Osteoblast (primary cell): ENCODE results near the gene GBX1. TPM values are rescaled to one million over a fixed set of nuclear protein-coding genes. Genes with fewer than 3 reads are reported as not detected.
A peak's percentile ranks its signal among the peaks of the same experiment; 100 is the strongest.

ENCODE experiments used
- DNase-seq: peaks from one replicate; pipeline ENCODE4 v3.0.0; 2011; ENCODE audit warnings: low spot score, mixed read lengths; ENCODE audit not compliant: insufficient read length; ENCODE audit errors: missing footprints
- H2AFZ ChIP-seq: 2 replicates; pipeline ENCODE4 v1.6.0; 2011; ENCODE audit warnings: mild to moderate bottlenecking, low read length
- H3K27ac ChIP-seq: 2 replicates; pipeline ENCODE4 v1.5.1; 2011; ENCODE audit warnings: mild to moderate bottlenecking, low read depth, low read length, moderate library complexity
- H3K27me3 ChIP-seq: 2 replicates; pipeline ENCODE4 v1.6.0; 2012; ENCODE audit warnings: mild to moderate bottlenecking, control low read depth, inconsistent platforms, low read length, moderate library complexity; ENCODE audit not compliant: insufficient read depth
- H3K36me3 ChIP-seq: 2 replicates; pipeline ENCODE4 v1.5.1; 2011; ENCODE audit warnings: mild to moderate bottlenecking, low read length, control low read depth, moderate library complexity; ENCODE audit not compliant: insufficient read depth
- H3K4me1 ChIP-seq: 2 replicates; pipeline ENCODE4 v1.5.1; 2011; ENCODE audit warnings: mild to moderate bottlenecking, low read length, control low read depth, moderate library complexity; ENCODE audit not compliant: insufficient read depth
- H3K4me2 ChIP-seq: 2 replicates; pipeline ENCODE4 v1.6.0; 2011; ENCODE audit warnings: mild to moderate bottlenecking, low read length; ENCODE audit not compliant: insufficient read depth
- H3K4me3 ChIP-seq: fragments of 200-600 bp; sonication (generic); 3 replicates; pipeline ENCODE4 v1.5.1; 2012; ENCODE audit warnings: mild to moderate bottlenecking, low read length, inconsistent platforms; ENCODE audit not compliant: insufficient read depth
- H3K79me2 ChIP-seq: 2 replicates; pipeline ENCODE4 v1.6.0; 2012; ENCODE audit warnings: mild to moderate bottlenecking, low read length, control low read depth, inconsistent platforms; ENCODE audit not compliant: insufficient read depth
- H3K9me3 ChIP-seq: 2 replicates; pipeline ENCODE4 v1.5.1; 2011; ENCODE audit warnings: low read depth, low read length, control low read depth
- H4K20me1 ChIP-seq: 2 replicates; pipeline ENCODE4 v1.6.0; 2012; ENCODE audit warnings: mild to moderate bottlenecking, low read length, control low read depth; ENCODE audit not compliant: insufficient read depth
- CTCF ChIP-seq: IDR thresholded peaks from 2 replicates; pipeline ENCODE4 v1.5.1; 2011; ENCODE audit warnings: mild to moderate bottlenecking, low read depth, low read length, moderate library complexity; ENCODE audit errors: extremely low read depth
- total RNA-seq: library from RNA; depleted of rRNA; stranded (reverse); fragments of >200 nt; gene quantifications from 2 replicates; pipeline ENCODE4 v1.2.3, GENCODE V29; 2012

GBX1 gene
- total RNA-seq, 1 donor = not detected

- H3K36me3 ChIP-seq = no peaks in the 10 kb centered on the region
- no peak overlapping the region for H2AFZ ChIP-seq
- H3K27ac ChIP-seq = no peak overlapping the region
- TF ChIP-seq CTCF = peak; percentile 33
- H4K20me1 ChIP-seq = no peaks in the 10 kb centered on the region
- no peaks in the 10 kb centered on the region for H3K9me3 ChIP-seq
- DNase-seq = peak; percentile 94
- H3K4me3 ChIP-seq = peak overlapping the region; percentile 16
- peaks cover 91% of the 10 kb centered on the region for H3K27me3 ChIP-seq
- H3K79me2 ChIP-seq = no peaks in the 10 kb centered on the region
- H3K4me2 ChIP-seq = no peak overlapping the region
- H3K4me1 ChIP-seq = peaks cover 2% of the 10 kb centered on the region
Measured at GRCh38 chr7:151168003-151168786, 701 bp upstream of the GBX1 start.

DNA sequence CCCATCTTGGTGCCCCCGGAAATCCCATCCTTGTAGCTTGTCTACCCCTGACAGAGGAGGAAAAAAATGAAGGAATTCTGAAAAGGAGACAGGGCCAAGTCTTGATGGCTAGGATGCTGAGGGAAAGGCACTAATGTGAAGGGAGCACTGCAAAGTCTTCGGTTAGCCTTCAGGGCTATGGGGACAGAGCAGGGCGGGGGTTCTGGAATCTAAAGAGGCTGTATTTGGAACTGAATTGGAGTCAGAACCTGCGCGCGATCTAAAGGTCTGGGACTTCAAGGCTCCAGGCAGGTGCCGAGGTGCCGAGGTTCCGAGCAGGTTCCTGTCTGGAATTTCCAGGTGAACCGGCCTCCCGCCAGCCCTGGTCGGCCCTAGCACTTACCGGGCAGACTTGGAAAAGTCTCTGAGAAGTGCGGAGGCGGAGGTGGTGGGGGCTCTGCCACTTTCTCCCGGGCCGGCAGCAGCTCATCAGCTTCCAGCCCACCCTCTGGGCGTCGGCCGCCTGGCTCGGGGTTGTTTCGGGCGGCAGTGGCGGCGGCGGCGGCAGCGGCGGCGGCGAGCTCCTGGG lies 781 bp downstream of the GBX1 start:
- no peak for TF ChIP-seq CTCF
- H3K36me3 ChIP-seq = no peaks in the 10 kb centered on the region
- H3K9me3 ChIP-seq = no peaks in the 10 kb centered on the region
- DNase-seq = no peak
- peaks cover 92% of the 10 kb centered on the region for H3K27me3 ChIP-seq
- no peak overlapping the region for H2AFZ ChIP-seq
- no peaks in the 10 kb centered on the region for H4K20me1 ChIP-seq
- H3K4me1 ChIP-seq = peaks cover 2% of the 10 kb centered on the region
- peak overlapping the region; percentile 42 for H3K4me3 ChIP-seq
- H3K79me2 ChIP-seq = no peaks in the 10 kb centered on the region
- no peak overlapping the region for H3K27ac ChIP-seq
- peak overlapping the region; percentile 6 for H3K4me2 ChIP-seq

GRCh38 chr7:151161757-151162156 lies 5.7 kb downstream of the GBX1 start:
- no peak for TF ChIP-seq CTCF
- no peaks in the 10 kb centered on the region for H3K4me1 ChIP-seq
- no peak overlapping the region for H2AFZ ChIP-seq
- no peaks in the 10 kb centered on the region for H3K36me3 ChIP-seq
- no peak for DNase-seq
- no peak overlapping the region for H3K4me3 ChIP-seq
- H3K4me2 ChIP-seq = no peak overlapping the region
- no peak overlapping the region for H3K27ac ChIP-seq
- H3K79me2 ChIP-seq = no peaks in the 10 kb centered on the region
- H3K9me3 ChIP-seq = no peaks in the 10 kb centered on the region
- H3K27me3 ChIP-seq = peaks cover 81% of the 10 kb centered on the region
- H4K20me1 ChIP-seq = no peaks in the 10 kb centered on the region

- H3K4me1 ChIP-seq = no peaks in the 10 kb centered on the region
- DNase-seq = no peak
- H4K20me1 ChIP-seq = no peaks in the 10 kb centered on the region
- no peaks in the 10 kb centered on the region for H3K79me2 ChIP-seq
- no peaks in the 10 kb centered on the region for H3K9me3 ChIP-seq
- no peak overlapping the region for H3K27ac ChIP-seq
- TF ChIP-seq CTCF = no peak
- H3K4me2 ChIP-seq = no peak overlapping the region
- no peak overlapping the region for H3K4me3 ChIP-seq
- peaks cover 60% of the 10 kb centered on the region for H3K27me3 ChIP-seq
- H2AFZ ChIP-seq = no peak overlapping the region
- no peaks in the 10 kb centered on the region for H3K36me3 ChIP-seq
Measured at GRCh38 chr7:151157645-151158329, 9.7 kb downstream of the GBX1 start.
